SU-DHL-6 (cell line): ENCODE results near the gene FGF1.

Experiments used
- H2AFZ ChIP-seq: fragments of 200-600 bp; sonication (generic); 2 replicates; pipeline ENCODE4 v1.6.1; 2014; ENCODE audit warnings: low read depth, mild to moderate bottlenecking, moderate library complexity, mixed read lengths, antibody characterized with exemption, low read length; ENCODE audit not compliant: severe bottlenecking
- H3F3A ChIP-seq: fragments of 200-600 bp; shearing (Covaris generic); 2 replicates; pipeline ENCODE4 v1.6.0; 2016; ENCODE audit warnings: antibody characterized with exemption, mild to moderate bottlenecking; ENCODE audit not compliant: insufficient read depth
- H3K27ac ChIP-seq: fragments of 200-600 bp; sonication (generic); 2 replicates; pipeline ENCODE4 v1.5.1; 2016; ENCODE audit warnings: low read depth, mild to moderate bottlenecking, low read length, moderate library complexity, mixed read lengths
- H3K27me3 ChIP-seq: fragments of 200-600 bp; sonication (generic), shearing (Covaris generic); 2 replicates; pipeline ENCODE4 v1.6.0; 2014; ENCODE audit warnings: mild to moderate bottlenecking, low read length
- H3K36me3 ChIP-seq: fragments of 200-600 bp; sonication (generic); 2 replicates; pipeline ENCODE4 v1.6.1; 2014; ENCODE audit warnings: mild to moderate bottlenecking, low read length, mixed read lengths
- H3K4me2 ChIP-seq: fragments of 300-600, 200-600 bp; shearing (Covaris generic), sonication (generic); 2 replicates; pipeline ENCODE4 v1.6.0; 2014; ENCODE audit warnings: low read length, low read depth, mild to moderate bottlenecking; ENCODE audit not compliant: poor library complexity, severe bottlenecking
- H3K4me3 ChIP-seq: fragments of 200-600 bp; sonication (generic); 2 replicates; pipeline ENCODE4 v1.5.1; 2014; ENCODE audit warnings: antibody characterized with exemption, low read length, mild to moderate bottlenecking, mixed read lengths; ENCODE audit not compliant: insufficient read depth, poor library complexity, severe bottlenecking
- H3K79me2 ChIP-seq: fragments of 200-600 bp; sonication (generic); 2 replicates; pipeline ENCODE4 v1.6.1; 2014; ENCODE audit warnings: mild to moderate bottlenecking, low read length, moderate library complexity; ENCODE audit not compliant: insufficient read depth
- H3K9ac ChIP-seq: fragments of 200-600 bp; sonication (generic); 2 replicates; pipeline ENCODE4 v1.7.0; 2014; ENCODE audit warnings: mild to moderate bottlenecking, low read length
- H3K9me2 ChIP-seq: fragments of 200-600 bp; sonication (generic); replicated peaks from 2 replicates; pipeline ENCODE4 v1.6.1; 2014; ENCODE audit warnings: low read length; ENCODE audit not compliant: insufficient read depth
- H3K9me3 ChIP-seq: fragments of 200-600 bp; sonication (generic); 2 replicates; pipeline ENCODE4 v1.6.1; 2014; ENCODE audit warnings: low read length, mixed read lengths; ENCODE audit not compliant: insufficient read depth
- H4K20me1 ChIP-seq: fragments of 200-600 bp; sonication (generic); 2 replicates; pipeline ENCODE4 v1.6.1; 2014; ENCODE audit warnings: low read depth, mild to moderate bottlenecking, antibody characterized with exemption, low read length, moderate library complexity, mixed read lengths
- CTCF ChIP-seq: fragments of 200-600 bp; sonication (generic); IDR thresholded peaks from one replicate; pipeline ENCODE4 v1.5.1; 2017; ENCODE audit warnings: antibody characterized with exemption, mild to moderate bottlenecking, low read length, moderate library complexity; ENCODE audit not compliant: insufficient read depth, poor library complexity, severe bottlenecking
- EZH2phosphoT487 ChIP-seq: fragments of 200-600 bp; sonication (generic), shearing (Covaris generic); conservative IDR thresholded peaks from 2 replicates; pipeline ENCODE4 v1.6.1; 2018; ENCODE audit warnings: mild to moderate bottlenecking, antibody characterized with exemption, low read length, moderate library complexity, mixed read lengths

The FGF1 gene

DNA sequence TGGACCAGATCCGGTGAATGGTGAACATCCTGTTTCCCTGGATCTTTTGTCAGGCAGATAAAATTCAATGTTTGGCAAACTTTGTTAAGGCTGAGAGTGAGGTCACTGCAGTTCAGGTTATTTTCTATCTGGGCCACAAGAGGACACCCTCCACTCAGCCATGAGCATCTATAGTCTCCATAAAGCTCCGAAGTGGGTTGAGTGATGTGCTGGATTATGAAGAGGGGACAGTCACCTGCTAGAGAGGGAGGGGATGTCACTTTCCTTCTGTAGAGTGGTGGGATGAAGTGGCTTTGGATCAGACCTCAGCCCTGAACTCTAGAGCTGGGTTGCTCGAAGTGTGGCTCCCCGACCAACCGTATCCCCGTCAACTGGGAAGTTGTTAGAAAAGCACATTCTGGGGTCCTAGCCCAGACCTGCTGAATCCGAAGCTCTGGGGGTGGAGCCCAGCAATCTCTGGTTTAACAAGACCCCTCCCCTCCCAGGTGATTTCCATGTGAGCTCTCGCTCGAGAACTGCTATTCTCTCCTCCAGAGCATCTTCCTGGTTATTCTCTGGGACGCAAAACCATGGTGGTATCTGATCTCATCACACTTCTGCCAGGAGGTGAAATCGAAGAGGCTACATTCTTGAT lies 31.8 kb upstream of the FGF1 start:
- no peaks in the 10 kb centered on the region for H3K9me2 ChIP-seq
- no peak overlapping the region for H3K9ac ChIP-seq
- H3K36me3 ChIP-seq = no peaks in the 10 kb centered on the region
- no peaks in the 10 kb centered on the region for H3K27me3 ChIP-seq
- no peak overlapping the region for H3K4me3 ChIP-seq
- no peak overlapping the region for H3K27ac ChIP-seq
- no peaks in the 10 kb centered on the region for H4K20me1 ChIP-seq
- no peaks in the 10 kb centered on the region for H3K9me3 ChIP-seq
- H3K79me2 ChIP-seq = no peaks in the 10 kb centered on the region
- no peak overlapping the region for H3K4me2 ChIP-seq
- TF ChIP-seq CTCF (no peak), EZH2phosphoT487 (no peak)
- H3F3A ChIP-seq = no peaks in the 10 kb centered on the region
- H2AFZ ChIP-seq = no peak overlapping the region

- no peaks in the 10 kb centered on the region for H3K79me2 ChIP-seq
- H3K27ac ChIP-seq = no peak overlapping the region
- no peaks in the 10 kb centered on the region for H3K9me2 ChIP-seq
- peak; percentile 18 for TF ChIP-seq CTCF
- TF ChIP-seq EZH2phosphoT487 = no peak
- no peaks in the 10 kb centered on the region for H3K36me3 ChIP-seq
- H3K9me3 ChIP-seq = no peaks in the 10 kb centered on the region
- H3F3A ChIP-seq = no peaks in the 10 kb centered on the region
- H3K4me3 ChIP-seq = no peak overlapping the region
- no peak overlapping the region for H2AFZ ChIP-seq
- no peaks in the 10 kb centered on the region for H3K27me3 ChIP-seq
- no peak overlapping the region for H3K9ac ChIP-seq
- no peak overlapping the region for H3K4me2 ChIP-seq
- no peaks in the 10 kb centered on the region for H4K20me1 ChIP-seq
Observed at GRCh38 chr5:142716963-142717362, 31.1 kb upstream of the FGF1 start.

DNA sequence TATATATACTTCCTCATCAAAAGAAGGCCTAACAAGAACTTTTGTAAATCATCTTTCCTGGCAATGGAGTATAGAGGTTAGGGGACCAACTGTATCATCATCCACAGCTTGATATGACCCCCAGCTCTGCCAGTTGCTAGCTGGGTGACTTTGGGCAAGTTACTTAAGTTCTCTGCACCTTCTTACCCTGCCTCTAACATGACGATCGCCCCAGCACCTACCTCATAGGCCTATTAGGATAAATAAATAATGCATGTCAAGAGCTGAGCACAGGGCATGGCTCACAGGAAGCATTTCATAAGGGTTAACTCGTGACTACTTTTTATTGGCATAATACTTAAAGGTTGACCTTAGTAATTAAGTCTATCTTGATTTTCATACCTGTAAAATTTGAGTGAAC lies 29.4 kb upstream of the FGF1 start:
- no peaks in the 10 kb centered on the region for H3K9me2 ChIP-seq
- no peaks in the 10 kb centered on the region for H4K20me1 ChIP-seq
- no peak overlapping the region for H3K4me3 ChIP-seq
- H2AFZ ChIP-seq = no peak overlapping the region
- no peaks in the 10 kb centered on the region for H3K79me2 ChIP-seq
- H3K27ac ChIP-seq = no peak overlapping the region
- H3F3A ChIP-seq = no peaks in the 10 kb centered on the region
- TF ChIP-seq EZH2phosphoT487 (no peak), CTCF (no peak)
- no peak overlapping the region for H3K4me2 ChIP-seq
- H3K9ac ChIP-seq = no peak overlapping the region
- no peaks in the 10 kb centered on the region; the same call in 1 of the 2 replicates for H3K9me3 ChIP-seq
- no peaks in the 10 kb centered on the region for H3K36me3 ChIP-seq
- no peaks in the 10 kb centered on the region for H3K27me3 ChIP-seq
